Measurements from ENCODE around the gene TOGARAM1. TPM values are rescaled to one million over a fixed set of nuclear protein-coding genes. Genes with fewer than 3 reads are reported as not detected.
"Not testable (repeated sequence)": the region's sequence is repeated elsewhere in the genome, so short reads cannot be mapped to it uniquely, and the experiment has no call there.

Gene TOGARAM1
- total RNA-seq, 1 experiment from 2014 or later: 6.3 TPM

DNA sequence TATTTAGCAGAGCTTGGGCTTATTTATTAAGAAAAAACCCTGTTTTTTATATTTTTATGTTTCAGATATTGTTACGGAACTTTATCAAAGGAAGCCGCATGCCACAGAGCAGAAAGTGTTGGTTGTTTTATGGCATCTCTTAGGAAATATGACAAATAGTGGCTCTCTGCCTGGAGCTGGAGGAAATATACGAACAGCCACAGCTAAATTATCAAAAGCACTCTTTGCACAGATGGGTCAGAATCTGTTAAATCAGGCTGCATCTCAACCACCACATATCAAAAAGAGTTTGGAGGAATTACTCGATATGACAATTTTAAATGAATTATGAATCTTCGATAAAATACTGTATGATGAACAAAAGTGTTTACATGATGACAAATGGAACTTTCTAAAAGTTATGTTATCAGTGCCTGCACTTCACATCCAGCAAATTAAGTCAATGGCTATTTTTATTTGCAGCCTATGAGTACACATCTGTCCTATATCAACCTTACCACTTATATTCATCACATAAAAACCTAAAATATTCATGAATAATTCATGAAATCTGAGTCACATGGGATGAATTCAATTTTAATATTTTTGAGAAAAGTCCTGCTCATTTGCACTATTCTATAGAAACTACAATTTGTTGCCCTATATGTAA, 111.4 kb downstream of the TOGARAM1 start:
- TF ChIP-seq EZH2 (IDR thresholded peaks at IDR 0.05; ENCODE audit: low read length, unreplicated experiment) (no peak), CTCF (conservative IDR thresholded peaks at IDR 0.05; ENCODE audit: low read depth, low read length) (no peak), EZH2phosphoT487 (IDR thresholded peaks at IDR 0.05; ENCODE audit: borderline replicate concordance, low read length) (no peak)
- no peak overlapping the region for H3K4me2 ChIP-seq (ENCODE audit: low read length)
- H3K27ac ChIP-seq (ENCODE audit: low read length): no peak overlapping the region
- ChIA-PET CTCF (no interaction called here), POLR2A (ENCODE audit: unreplicated experiment) (no interaction called here)
- H3K9me2 ChIP-seq (replicated peaks; ENCODE audit: low read length): no peaks in the 10 kb centered on the region
- DNase-seq (no peak), ATAC-seq (no peak)
- H3K9ac ChIP-seq (ENCODE audit: low read length): no peak overlapping the region
- 0 out of 2 replicates have a peak, but pooled peaks cover 4% of the 10 kb centered on the region for H3K36me3 ChIP-seq (ENCODE audit: low read depth, low read length)
- H3K27me3 ChIP-seq (ENCODE audit: low read length): no peaks in the 10 kb centered on the region
- intact Hi-C loops (cut with micrococcal nuclease): no loop called here
- H4K20me1 ChIP-seq (ENCODE audit: low read length): no peaks in the 10 kb centered on the region
- no TSS peak for BruUV-seq (replicated peaks)
- H3K4me3 ChIP-seq (ENCODE audit: low read length): no peak overlapping the region
- no peaks in the 10 kb centered on the region for H3K4me1 ChIP-seq (ENCODE audit: insufficient read depth, low read length)
- no peaks in the 10 kb centered on the region for H3K79me2 ChIP-seq (ENCODE audit: low read length)
- no peaks in the 10 kb centered on the region for H3F3A ChIP-seq (ENCODE audit: low read length, unreplicated experiment)
- H3K9me3 ChIP-seq (ENCODE audit: low read length): no peaks in the 10 kb centered on the region
- no peak overlapping the region for H2AFZ ChIP-seq (ENCODE audit: low read length)

- Histone ChIP-seq H3K4me1 (ENCODE audit: insufficient read depth, low read length) (peaks cover 2% of the 10 kb centered on the region; the same call in 1 of the 2 replicates), H3F3A (ENCODE audit: low read length, unreplicated experiment) (no peaks in the 10 kb centered on the region), H4K20me1 (ENCODE audit: low read length) (no peaks in the 10 kb centered on the region), H3K9ac (ENCODE audit: low read length) (no peak overlapping the region), H3K9me3 (ENCODE audit: low read length) (no peaks in the 10 kb centered on the region), H3K4me2 (ENCODE audit: low read length) (no peak overlapping the region), H3K27me3 (ENCODE audit: low read length) (no peaks in the 10 kb centered on the region), H3K27ac (ENCODE audit: low read length) (no peak overlapping the region), H3K36me3 (ENCODE audit: low read depth, low read length) (no peaks in the 10 kb centered on the region), H3K9me2 (replicated peaks; ENCODE audit: low read length) (no peaks in the 10 kb centered on the region), H3K4me3 (ENCODE audit: low read length) (no peak overlapping the region), H2AFZ (ENCODE audit: low read length) (no peak overlapping the region), H3K79me2 (ENCODE audit: low read length) (no peaks in the 10 kb centered on the region)
- ChIA-PET POLR2A (ENCODE audit: unreplicated experiment) (no interaction called here), CTCF (no interaction called here)
- intact Hi-C loops (cut with micrococcal nuclease): no loop called here
- ATAC-seq (no peak), DNase-seq (no peak)
- no TSS peak for BruUV-seq (replicated peaks)
- TF ChIP-seq EZH2phosphoT487 (IDR thresholded peaks at IDR 0.05; ENCODE audit: borderline replicate concordance, low read length) (no peak), CTCF (conservative IDR thresholded peaks at IDR 0.05; ENCODE audit: low read depth, low read length) (no peak), EZH2 (IDR thresholded peaks at IDR 0.05; ENCODE audit: low read length, unreplicated experiment) (no peak)
These were observed 116.3 kb downstream of the TOGARAM1 start for GRCh38 chr14:45078323-45078722.

DNA sequence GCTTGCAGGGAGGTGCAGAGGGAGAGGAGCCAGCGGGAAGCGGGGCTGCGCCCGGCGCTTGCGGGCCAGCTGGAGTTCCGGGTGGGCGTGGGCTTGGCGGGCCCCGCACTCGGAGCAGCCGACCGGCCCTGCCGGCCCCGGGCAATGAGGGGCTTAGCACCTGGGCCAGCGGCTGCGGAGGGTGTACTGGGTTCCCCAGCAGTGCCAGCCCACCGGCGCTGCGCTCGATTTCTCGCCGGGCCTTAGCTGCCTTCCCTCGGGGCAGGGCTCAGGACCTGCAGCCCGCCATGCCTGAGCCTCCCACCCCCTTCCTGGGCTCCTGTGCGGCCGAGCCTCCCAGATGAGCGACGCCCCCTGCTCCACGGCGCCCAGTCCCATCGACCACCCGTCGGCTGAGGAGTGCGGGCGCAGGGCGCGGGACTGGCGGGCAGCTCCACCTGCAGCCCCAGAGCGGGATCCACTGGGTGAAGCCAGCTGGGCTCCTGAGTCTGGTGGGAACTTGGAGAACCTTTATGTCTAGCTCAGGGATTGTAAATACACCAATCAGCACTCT, 118.5 kb downstream of the TOGARAM1 start:
- H3K4me2 ChIP-seq (ENCODE audit: low read length); DNase-seq; H3K9me2 ChIP-seq (replicated peaks; ENCODE audit: low read length); H3K36me3 ChIP-seq (ENCODE audit: low read depth, low read length); H3K27ac ChIP-seq (ENCODE audit: low read length); H3K4me3 ChIP-seq (ENCODE audit: low read length); CTCF ChIA-PET; H3K9me3 ChIP-seq (ENCODE audit: low read length); POLR2A ChIA-PET (ENCODE audit: unreplicated experiment); H3F3A ChIP-seq (ENCODE audit: low read length, unreplicated experiment); intact Hi-C loops (cut with micrococcal nuclease); H3K27me3 ChIP-seq (ENCODE audit: low read length); H3K9ac ChIP-seq (ENCODE audit: low read length); ATAC-seq; H3K4me1 ChIP-seq (ENCODE audit: insufficient read depth, low read length); H2AFZ ChIP-seq (ENCODE audit: low read length); BruUV-seq (replicated peaks): not testable (repeated sequence)
- H3K79me2 ChIP-seq (ENCODE audit: low read length): peaks cover 16% of the 10 kb centered on the region
- peaks cover 13% of the 10 kb centered on the region for H4K20me1 ChIP-seq (ENCODE audit: low read length)

DNA sequence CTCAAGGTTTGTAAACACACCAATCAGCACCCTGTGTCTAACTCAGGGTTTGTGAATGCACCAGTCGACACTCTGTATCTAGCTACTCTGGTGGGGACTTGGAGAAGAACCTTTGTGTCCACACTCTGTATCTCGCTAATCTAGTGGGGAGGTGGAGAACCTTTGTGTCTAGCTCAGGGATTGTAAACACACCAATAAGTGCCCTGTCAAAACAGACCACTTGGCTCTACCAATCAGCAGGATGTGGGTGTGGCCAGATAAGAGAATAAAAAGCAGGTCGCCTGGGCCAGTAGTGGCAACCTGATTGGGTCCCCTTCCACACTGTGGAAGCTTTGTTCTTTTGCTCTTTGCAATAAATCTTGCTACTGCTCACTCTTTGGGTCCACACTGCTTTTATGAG, 119.1 kb downstream of the TOGARAM1 start:
- H4K20me1 ChIP-seq (ENCODE audit: low read length): peaks cover 19% of the 10 kb centered on the region
- H3K9me3 ChIP-seq (ENCODE audit: low read length); H3K9ac ChIP-seq (ENCODE audit: low read length); H3K27me3 ChIP-seq (ENCODE audit: low read length); CTCF ChIA-PET; H3K4me2 ChIP-seq (ENCODE audit: low read length); POLR2A ChIA-PET (ENCODE audit: unreplicated experiment); H3F3A ChIP-seq (ENCODE audit: low read length, unreplicated experiment); BruUV-seq (replicated peaks); DNase-seq; H3K36me3 ChIP-seq (ENCODE audit: low read depth, low read length); H2AFZ ChIP-seq (ENCODE audit: low read length); H3K27ac ChIP-seq (ENCODE audit: low read length); H3K4me3 ChIP-seq (ENCODE audit: low read length); H3K9me2 ChIP-seq (replicated peaks; ENCODE audit: low read length); intact Hi-C loops (cut with micrococcal nuclease); ATAC-seq: not testable (repeated sequence)
- peaks cover 22% of the 10 kb centered on the region for H3K79me2 ChIP-seq (ENCODE audit: low read length)
- peaks cover 12% of the 10 kb centered on the region; the same call in 1 of the 2 replicates for H3K4me1 ChIP-seq (ENCODE audit: insufficient read depth, low read length)

Data from PC-3 (cell line).